GM21367 (cell line): ENCODE results near the gene SPRR1A.

Source experiments
- ATAC-seq: cut with Tn5 transposase; IDR thresholded peaks from one replicate; pipeline ENCODE4 v1.9.1; 2021; ENCODE audit not compliant: unreplicated experiment

The SPRR1A gene

GRCh38 chr1:153025797-153026196 lies 41.9 kb downstream of the SPRR1A start:
- ATAC-seq: no peak

- ATAC-seq: no peak
These were observed 44.9 kb downstream of the SPRR1A start for GRCh38 chr1:153028766-153029165.

- no peak for ATAC-seq
These were observed 47.0 kb downstream of the SPRR1A start, which contains the start of gene SPRR1B for GRCh38 chr1:153030895-153031294. Gene SPRR1B, plus strand, starts transcription at chr1:153031203. Its CDS starts 1,143 bp downstream, at chr1:153032346.

- ATAC-seq: no peak
These were observed 48.2 kb downstream of the SPRR1A start for GRCh38 chr1:153032073-153032472.

GRCh38 chr1:153032677-153033308 lies 48.9 kb downstream of the SPRR1A start:
- no peak for ATAC-seq

GRCh38 chr1:153035211-153035610 lies 51.3 kb downstream of the SPRR1A start:
- ATAC-seq: no peak
